NAMALWA (cell line): Measurements from ENCODE around the gene RAB4A.
"Not testable (repeated sequence)": the region's sequence is repeated elsewhere in the genome, so short reads cannot be mapped to it uniquely, and the experiment has no call there.

Experiments
- DNase-seq: peaks from one replicate; pipeline ENCODE4 v3.0.0-alpha.2; 2015; ENCODE audit warnings: low spot score

RAB4A gene

DNA sequence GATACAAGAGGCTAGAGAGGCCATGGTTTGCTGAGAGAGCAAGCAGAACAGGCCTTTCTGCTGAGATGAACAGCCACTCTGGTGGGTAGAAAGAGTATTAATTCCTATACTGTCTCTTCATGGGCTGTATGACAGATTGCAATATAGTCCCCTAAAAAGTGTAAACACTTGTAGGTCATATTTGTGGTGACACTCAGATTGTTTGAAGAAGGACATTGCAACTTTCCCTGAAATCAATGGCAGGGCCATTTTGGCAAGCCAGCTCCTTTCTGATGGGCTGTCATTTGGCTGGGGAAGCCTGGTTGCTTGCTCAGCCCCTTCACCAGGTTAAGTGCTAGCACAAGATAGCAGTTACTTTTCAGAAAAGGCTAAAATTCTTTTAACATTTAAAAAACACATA, 27.5 kb downstream of the RAB4A start:
- DNase-seq = no peak

DNA sequence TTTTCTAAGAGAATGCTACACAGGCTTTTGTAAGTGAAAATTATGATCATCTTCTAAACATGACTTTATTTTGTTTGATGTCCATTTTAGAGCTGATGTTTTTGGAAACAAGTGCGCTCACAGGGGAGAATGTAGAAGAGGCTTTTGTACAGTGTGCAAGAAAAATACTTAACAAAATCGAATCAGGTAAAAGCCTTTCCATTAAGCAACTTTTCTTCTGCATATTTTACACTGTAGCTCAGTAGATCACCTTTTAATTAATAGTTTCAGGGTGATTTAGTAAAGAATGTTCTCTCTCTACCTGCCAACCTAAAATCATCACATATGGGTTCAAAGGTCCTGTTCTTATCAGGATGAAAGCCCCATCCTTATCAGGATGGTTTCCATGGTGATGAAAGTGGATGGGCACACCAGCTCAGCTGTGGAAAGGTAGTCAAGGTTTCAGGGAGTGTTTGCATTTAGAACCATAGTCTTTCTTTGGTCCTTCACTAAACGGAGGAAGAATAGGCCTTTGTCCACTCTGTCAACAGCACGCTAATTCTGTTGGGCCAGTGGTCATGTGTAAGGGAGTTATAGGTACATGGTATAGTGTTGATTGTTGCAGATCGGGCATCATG, 28.1 kb downstream of the RAB4A start:
- DNase-seq = no peak

DNA sequence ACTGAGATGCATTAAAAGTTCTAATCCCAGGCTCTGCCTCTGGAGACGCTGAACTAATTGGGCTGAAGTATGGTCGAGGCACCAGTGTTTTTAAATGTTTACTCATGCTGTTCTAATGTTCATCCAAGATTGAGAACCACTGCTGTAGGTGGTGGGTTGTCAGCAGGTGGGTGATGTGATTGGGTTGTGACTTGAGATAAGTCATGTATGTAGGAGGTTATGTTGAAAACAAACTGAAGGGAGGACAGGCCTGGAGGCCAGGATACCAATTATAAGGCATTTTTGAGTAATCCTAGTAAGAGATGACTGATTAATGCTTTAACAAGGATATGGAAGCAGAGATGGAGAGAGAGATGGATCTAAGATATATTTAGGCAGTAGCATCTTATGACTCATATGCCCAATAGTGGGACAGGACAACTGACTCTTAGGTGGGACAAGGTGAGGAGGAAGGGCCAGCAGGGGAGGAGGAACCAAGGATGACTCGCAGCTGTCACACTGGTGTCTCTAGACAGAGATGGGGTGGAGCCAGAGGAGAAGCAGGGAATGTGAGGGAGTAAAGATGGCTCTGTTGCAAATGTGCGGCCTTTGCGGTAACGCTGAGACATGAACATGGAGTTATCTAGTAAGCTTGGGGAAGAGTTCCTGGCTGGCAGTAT, 29.3 kb downstream of the RAB4A start:
- DNase-seq = no peak

DNA sequence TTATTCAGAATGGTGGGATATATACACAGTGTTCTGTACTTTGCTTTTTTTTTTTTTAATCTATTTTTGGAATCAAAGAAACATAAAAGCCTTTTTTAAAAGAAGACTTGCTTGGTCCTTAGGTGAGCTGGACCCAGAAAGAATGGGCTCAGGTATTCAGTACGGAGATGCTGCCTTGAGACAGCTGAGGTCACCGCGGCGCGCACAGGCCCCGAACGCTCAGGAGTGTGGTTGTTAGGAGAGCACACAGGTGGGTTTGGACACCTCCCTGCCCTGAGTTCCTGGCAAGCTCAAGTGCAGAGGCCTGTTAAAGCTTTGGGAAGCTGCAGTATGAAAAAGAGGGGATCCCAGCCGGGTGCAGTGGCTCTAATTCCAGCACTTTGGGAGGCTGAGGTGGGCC, 31.8 kb downstream of the RAB4A start:
- DNase-seq = no peak

DNA sequence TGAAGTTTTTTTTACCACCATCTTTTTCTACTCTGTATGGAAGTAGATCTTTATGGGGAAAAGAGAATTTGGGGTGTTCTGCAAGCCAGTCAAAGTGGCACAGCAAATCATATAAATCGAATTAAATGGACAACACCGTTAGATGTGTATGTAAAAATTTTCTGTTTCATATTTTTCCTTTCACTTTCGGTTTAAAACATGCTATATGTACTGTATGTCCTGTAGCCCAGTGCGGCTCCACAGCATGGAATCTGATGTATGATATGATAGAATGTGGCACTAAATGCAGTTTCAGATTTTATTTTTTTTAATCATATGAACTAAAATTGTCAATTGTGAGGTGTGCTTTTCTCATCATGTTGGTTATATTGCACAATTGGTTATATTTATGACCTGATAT, 32.9 kb downstream of the RAB4A start:
- DNase-seq = no peak

DNA sequence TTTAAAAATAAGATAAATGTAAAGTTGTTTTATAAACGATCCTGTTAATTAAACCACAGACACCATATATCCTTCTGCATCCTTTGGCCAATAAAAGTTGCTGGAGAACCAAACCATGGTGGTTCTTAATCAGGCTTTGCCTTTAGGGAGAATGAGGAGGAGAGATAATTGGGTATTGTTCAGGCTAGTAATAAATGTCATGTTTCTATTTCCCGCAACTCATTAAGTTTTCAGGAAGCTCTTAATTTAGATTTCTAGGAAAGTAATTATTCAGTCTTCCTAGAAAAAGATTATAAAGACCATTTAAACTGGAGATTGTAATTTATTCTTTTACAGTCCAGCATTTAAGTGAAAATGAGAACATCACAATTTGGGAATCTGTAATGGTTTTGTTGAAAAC, 34.5 kb downstream of the RAB4A start:
- DNase-seq = no peak

DNA sequence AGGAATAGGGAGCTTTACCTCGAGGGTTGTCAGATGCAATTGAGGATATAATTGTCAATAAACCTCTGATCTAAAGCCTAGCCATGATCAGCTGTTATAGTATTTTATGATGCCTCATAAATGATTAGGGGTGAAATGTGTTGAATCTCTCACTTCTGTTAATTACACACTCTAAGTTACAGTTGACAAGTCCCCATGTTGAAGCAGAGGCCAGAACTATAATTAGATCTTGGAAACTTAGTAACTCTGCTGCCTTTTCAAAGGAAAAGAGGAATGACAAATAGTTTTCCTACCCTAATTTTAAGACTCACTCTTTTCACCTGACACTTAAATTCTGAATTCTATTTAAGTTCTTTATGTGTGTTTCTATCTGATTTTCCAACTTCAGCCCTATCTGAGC, 38.2 kb downstream of the RAB4A start:
- no peak for DNase-seq

DNA sequence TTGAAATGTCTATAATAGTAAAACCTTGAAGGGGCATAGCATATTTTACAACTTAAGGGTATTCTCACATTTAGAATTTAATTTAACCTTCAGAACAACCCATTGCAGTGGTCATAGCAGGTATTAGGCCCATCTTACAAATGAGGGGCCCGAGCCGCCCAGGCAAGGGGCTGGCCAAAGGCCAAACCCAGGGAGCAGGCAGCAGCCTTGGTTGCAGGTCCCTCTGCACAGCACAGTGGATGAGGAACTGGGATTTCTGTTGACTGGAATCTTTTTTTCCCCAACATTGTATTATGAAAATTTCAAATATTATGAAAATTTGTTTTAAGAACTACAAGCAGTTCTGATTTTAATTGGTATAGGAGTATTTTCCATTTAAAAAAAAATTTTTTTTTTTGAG, 38.8 kb downstream of the RAB4A start:
- no peak for DNase-seq

DNA sequence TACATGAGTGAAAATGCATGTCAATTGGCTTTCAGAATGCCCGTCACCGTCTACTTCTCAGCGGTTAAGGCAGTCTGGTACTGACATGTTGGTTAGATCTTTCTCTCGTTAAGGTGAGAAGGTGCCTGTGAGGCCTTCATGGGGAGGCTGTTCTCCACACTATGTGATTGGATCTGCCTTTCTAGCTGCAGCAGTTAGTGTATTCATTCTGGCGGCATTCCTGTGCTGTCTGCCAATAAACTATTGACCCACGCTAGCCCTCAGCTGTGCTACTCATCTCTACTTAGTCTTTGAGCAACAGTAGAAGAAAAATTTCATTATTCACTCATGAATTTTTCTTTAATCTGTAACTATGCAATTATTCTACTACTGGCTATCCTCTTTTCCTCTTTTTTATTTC, 39.9 kb downstream of the RAB4A start:
- DNase-seq = no peak

DNA sequence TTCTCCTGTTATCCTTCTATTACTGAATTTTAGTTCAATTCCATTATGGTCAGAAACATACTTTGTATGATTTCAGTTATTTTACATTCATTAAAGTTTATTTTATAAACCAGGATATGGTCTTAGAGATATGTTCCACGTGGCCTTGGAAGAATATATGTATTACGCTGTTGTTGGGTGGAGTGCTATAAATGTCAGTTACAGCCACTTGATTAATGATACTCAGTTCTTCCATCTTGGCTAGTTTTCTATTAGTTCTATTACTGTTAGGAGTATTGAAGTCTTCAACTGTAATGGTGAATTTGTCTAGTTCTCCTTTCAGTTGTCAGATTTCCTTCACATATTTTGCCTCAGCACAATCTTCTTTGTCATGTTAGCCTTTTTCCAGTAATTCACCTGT, 45.3 kb downstream of the RAB4A start:
- no peak for DNase-seq

DNA sequence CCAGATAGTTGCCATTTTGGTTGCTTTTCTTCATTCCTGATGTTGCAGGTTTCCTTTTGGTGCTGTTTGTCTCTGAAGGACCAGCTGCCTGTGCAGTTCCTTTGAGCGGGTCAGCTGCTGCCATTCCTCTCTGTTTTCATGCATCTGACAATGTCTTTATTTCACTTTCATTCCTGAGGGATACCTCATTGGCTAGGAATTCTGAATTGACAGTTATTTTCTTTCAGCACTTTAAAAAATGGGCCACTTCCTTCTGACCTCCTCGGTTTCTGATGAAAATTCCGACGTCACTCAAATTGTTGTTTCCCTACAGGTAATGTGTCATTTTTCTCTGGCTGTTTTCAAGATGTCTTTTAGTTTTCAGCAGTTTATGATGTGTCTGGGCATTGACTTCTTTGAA, 47.1 kb downstream of the RAB4A start:
- no peak for DNase-seq

DNA sequence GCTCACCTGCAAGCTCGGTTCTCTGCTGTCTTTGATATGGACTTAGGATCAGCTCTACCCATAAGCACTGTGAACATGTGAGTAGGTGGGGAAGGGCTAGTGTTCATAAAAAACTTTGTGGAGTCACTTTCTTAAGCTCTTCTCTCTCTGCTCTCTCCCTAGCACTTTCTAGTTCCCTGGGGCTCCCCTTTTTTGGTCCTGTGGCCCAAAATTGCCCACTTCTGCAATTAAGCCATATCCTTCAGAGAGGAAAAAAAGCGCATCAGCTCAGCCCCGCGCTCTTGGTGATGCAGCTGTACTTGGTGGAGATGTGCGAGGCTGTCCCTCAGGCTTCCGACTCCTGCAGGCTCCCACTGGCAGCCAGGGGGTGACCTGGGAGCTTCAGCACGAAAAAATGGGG, 48.6 kb downstream of the RAB4A start:
- no peak for DNase-seq

DNA sequence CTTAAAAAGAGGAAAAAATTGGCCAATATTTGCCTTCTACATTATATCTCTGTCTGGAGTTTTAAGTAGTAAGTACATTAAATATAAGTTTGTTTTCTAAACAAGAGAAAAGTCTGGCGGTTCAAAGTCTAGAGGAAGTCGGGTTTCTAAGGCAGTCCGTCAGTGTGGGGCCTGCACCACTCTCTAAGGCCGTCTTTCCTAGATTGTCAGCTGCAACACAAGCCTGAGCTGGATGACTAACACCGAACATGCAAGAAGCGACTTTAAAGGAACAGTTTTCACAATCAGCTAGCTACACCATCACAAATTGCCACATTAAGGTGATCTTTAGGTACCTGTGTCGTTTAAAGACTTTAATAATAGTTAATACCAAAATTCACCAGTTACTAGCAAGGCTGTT, 52.3 kb downstream of the RAB4A start:
- DNase-seq = no peak

DNA sequence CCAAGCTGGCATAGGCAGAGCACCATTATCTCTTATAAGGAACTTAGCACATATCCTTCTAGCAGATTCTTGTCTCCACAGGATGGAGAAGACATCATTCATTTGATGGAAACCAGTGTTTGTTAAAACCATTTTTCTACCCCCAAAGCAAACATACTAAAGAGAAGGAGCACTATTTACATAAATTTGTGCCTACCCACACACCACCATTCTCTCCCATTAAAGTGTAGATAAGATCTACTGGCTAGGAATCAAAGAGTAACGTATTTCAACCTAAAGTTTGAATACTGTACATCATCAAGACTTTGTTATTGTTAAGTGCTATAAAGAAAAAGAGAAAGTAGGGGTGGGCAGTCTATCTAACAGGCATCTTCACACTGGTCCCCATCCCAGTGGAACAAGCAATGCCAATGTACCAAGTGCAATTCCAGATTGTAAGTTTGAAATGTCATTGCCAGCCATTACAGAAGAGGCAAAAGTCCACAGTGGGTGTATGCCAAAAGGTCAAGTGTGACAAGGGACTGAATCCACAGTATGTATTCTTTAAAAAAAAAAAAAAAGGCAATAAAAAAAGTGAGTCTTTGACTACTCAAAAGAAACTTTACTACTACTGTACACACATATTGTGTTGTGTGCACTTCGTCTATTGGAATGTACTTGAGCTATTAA, 53.1 kb downstream of the RAB4A start:
- no peak for DNase-seq

DNA sequence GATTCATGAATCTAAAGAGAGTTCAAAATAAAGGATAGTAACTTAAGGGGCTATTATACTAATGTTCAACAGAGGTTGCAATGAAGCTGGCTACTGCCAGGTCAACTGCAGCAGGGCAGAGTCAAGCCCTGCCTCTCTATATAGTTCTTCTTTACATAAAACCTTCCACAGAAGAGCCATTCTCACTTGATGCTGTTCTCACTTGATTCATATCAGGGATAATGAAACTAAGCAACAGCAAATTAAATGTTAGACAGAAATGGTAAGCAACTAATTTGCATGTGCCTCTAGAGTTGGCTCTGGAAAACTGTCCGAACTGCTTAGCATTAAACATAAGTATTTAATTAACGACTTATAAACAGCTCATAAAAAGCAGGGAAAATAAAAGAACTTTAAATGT, 54.5 kb downstream of the RAB4A start:
- no peak for DNase-seq

DNA sequence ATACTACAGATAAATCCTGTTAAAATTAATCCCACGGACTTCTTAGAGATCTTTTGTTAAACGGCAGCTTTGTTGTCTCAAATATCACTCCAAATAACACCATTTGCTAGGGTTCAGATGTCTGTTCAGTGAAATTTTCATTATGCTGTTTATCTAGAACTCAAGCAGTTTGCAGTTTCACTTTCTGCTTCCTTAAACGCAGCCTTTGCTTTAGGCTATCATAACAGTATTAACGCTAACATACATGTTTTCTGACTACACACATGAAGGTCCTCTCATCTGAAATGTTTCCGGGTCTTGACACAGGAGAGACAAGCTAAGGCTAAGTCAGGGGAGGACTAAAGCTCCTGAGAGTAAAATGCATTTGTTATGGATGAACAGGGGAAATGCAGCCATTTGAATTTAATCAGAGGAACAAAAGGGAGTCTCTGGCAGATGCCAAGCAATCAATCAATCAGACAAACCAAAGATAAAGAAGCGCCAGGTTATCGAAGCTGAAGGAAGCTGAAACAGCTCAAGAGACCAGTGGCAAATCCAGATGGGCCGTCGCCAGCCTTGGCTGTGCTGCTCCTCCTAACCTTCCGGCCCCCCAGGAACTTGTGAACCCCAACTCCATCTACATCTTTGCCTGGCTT, 55.1 kb downstream of the RAB4A start:
- peak; percentile 30 for DNase-seq

DNA sequence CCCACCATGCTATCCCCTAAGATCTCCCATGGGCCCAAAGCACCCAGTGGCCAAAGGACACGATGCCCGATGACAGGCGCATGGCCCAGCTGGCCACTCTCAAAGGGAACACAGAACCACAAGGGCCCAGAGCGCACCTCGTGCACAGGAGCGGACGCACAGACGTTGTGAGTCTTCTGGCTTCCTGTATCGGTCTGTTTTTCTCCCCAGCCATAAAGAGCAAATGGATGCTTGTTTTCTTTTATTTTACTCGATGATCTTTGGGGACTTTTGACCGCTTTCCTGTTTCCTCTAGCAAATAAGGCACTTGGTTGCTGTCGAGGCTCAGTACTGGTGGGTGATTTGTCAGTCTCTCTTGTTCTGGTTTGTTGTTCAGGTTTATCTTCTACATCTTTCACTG, 55.7 kb downstream of the RAB4A start:
- no peak for DNase-seq

DNA sequence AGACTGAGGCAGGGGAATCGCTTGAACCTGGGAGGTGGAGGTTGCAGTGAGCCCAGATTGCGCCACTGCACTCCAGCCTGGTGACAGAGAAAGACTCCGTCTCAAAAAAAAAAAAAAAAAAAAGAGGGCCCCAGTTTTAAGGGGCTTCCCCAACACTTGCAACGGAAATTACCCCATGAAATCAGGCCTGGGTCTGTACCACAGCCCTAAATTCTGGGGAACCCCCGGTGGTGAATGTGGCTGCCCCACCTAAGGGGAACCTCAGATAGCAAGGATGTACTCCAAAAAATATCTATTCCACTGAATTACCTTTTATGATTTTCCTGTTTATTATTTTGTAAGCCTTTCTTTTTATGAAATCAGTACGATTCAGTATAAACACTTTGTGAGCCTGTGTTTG, 56.9 kb downstream of the RAB4A start:
- not testable (repeated sequence) for DNase-seq

DNA sequence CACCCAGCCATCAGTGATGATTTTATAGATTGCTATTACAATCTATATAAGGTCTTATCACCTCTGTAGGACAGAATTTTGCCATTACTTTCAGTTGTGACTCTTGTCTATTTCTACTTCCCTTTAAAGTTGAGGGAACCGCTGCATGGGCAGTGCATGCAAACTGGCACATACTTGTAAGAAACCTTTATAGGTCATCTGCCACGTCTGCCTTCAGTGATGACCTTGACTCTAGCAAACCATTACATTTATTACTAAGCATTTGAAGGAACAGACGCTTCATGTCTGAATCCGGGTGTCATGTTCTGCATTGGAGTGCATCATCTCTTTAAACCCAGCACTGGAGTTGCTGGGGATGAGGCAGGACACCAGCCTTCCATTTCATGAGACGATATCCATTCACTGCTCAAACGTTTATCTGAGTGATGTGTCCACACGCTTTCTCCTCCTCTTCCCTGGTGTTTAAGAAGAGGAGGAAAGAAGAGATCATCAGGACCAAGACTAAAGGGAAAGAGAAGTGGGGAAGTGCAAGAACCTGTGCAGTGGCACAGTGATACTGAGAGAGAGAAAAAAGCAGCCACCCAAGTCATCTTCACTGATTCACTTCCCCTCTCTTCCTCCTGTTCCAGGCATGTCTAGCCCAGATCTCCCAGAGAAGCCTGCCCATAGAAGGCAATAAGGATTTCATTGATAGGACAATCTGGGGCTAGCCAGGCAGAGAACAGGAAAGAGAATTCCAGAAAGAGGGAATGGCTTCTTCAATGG, 57.9 kb downstream of the RAB4A start:
- no peak for DNase-seq

DNA sequence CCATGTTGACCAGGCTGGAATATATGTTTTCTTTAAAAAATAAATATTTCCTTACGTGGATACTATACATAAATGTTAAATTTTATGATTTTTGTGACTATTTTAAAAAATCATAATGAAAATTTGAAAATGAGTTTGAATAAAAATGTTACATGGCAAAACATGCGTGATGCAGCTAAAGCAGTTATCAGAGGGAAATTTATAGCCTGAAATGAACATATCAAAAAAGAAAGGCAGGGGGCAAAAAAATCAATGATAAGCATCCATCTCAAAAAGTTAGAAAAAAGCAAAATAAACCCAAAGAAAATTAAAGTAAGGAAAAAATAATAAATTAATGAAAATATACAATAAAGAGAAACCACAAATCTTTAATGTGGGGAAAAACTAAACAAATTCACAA, 63.4 kb downstream of the RAB4A start:
- DNase-seq = no peak

DNA sequence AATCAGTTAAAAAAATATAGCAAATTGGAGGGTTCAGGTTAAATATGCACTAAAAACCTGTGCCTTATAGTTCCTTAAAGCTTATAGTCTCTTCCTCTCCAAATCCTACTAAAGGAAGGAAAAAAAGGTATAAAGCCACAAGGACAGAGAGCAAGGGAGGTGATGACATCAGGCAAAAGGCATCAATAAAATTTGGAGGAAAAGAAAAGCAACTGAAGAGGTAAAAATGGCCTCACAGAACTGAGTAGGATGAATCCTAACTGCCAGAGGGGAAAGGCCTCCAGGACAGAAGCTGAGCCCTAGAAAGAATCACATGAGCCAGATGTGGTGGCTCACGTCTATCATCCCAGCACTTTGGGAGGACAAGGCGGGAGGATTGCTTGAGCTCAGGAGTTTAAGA, 63.8 kb downstream of the RAB4A start:
- DNase-seq = no peak

DNA sequence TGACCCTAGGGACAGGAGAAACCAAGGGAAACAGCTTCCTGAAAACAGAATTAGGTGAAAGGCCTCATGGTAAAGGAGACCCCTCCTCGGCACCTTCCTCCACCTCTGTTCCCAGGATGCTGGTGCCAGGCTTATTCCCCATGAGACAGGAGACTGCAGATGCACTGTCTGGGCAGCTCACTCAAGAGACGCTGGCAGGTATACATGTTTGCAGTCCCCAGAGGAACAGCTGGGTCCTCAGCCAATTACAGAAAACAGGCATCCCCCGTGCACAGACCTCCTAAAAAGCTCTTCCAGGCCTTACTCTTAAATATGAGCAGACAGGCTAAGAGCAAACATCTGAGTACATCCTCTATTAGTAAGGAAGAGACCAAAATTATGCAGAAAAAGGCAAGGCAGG, 65.4 kb downstream of the RAB4A start:
- DNase-seq = no peak

DNA sequence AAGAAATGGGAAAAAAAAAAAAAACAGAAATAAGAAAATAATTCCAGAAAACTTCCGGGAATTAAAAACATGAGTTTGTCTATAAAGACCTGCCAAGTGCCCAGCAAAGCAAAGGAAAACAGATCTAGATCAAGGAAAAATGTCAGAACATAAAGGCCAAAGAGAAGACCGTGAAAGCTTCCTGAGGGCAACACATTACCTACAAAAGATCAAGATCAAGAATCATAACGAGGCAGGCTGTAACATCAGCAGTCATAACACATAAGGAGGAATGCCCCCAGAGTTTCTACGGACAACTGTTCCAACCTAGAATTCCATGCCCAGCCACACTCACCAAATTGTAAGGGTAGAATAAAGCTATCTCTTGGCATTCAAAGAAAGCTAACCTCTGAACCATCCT, 68.2 kb downstream of the RAB4A start:
- DNase-seq = no peak
